Ectodermal cell (in vitro differentiated cells): ENCODE measurements around the gene GRID1.
"Not testable (repeated sequence)": the region's sequence is repeated elsewhere in the genome, so short reads cannot be mapped to it uniquely, and the experiment has no call there.

Source experiments
- H3K27ac ChIP-seq: 2 replicates; pipeline ENCODE4 v1.7.0; 2013; ENCODE audit warnings: mild to moderate bottlenecking, low read depth, low read length; ENCODE audit not compliant: insufficient read depth, poor library complexity, severe bottlenecking
- H3K27me3 ChIP-seq: 2 replicates; pipeline ENCODE4 v1.7.0; 2013; ENCODE audit warnings: mild to moderate bottlenecking, low read length; ENCODE audit not compliant: insufficient read depth, control insufficient read depth, poor library complexity, severe bottlenecking
- H3K36me3 ChIP-seq: one replicate; pipeline ENCODE4 v1.7.0; 2013; ENCODE audit warnings: low read length; ENCODE audit not compliant: control insufficient read depth, insufficient read depth
- H3K4me1 ChIP-seq: one replicate; pipeline ENCODE4 v1.7.0; 2013; ENCODE audit warnings: low read length; ENCODE audit not compliant: control insufficient read depth, insufficient read depth
- H3K4me3 ChIP-seq: 2 replicates; pipeline ENCODE4 v1.7.0; 2013; ENCODE audit warnings: low read depth, low read length, control low read depth; ENCODE audit not compliant: insufficient read depth
- H3K9me3 ChIP-seq: 2 replicates; pipeline ENCODE4 v1.7.0; 2013; ENCODE audit warnings: mild to moderate bottlenecking, low read length, moderate library complexity; ENCODE audit not compliant: control insufficient read depth
- WGBS, 2 experiments: methylation state at CpG; one replicate each; pipeline ENCODE4 v1.1.7; 2013; ENCODE audit warnings: missing lambda C conversion rate in 2 of 2; 5-methylcytosine and 5-hydroxymethylcytosine counted together

Gene GRID1

GRCh38 chr10:86105181-86105580 is 261.4 kb downstream of the GRID1 start:
- no peaks in the 10 kb centered on the region for H3K9me3 ChIP-seq
- no peak overlapping the region for H3K27ac ChIP-seq
- H3K4me1 ChIP-seq, result no peaks in the 10 kb centered on the region
- WGBS, 2 experiments, result 91 to 94% methylated on average over 4 of the region's 4 CpGs
- H3K36me3 ChIP-seq, result no peaks in the 10 kb centered on the region
- H3K27me3 ChIP-seq, result no peaks in the 10 kb centered on the region
- H3K4me3 ChIP-seq, result no peak overlapping the region

GRCh38 chr10:86104611-86105145 is 261.9 kb downstream of the GRID1 start:
- Histone ChIP-seq H3K36me3 (no peaks in the 10 kb centered on the region), H3K27ac (no peak overlapping the region), H3K4me1 (no peaks in the 10 kb centered on the region), H3K27me3 (no peaks in the 10 kb centered on the region), H3K9me3 (no peaks in the 10 kb centered on the region), H3K4me3 (no peak overlapping the region)
- WGBS, 2 experiments, result 92 to 94% methylated on average over 7 of the region's 7 CpGs

- H3K4me3 ChIP-seq, result no peak overlapping the region
- H3K27ac ChIP-seq, result no peak overlapping the region
- WGBS, 2 experiments, result 91 to 92% methylated on average over 5 of the region's 5 CpGs
- no peaks in the 10 kb centered on the region for H3K9me3 ChIP-seq
- H3K36me3 ChIP-seq, result no peaks in the 10 kb centered on the region
- no peaks in the 10 kb centered on the region for H3K4me1 ChIP-seq
- no peaks in the 10 kb centered on the region for H3K27me3 ChIP-seq
These were observed 262.4 kb downstream of the GRID1 start for GRCh38 chr10:86104156-86104555.

- no peaks in the 10 kb centered on the region for H3K9me3 ChIP-seq
- 78 to 80% methylated on average over 8 of the region's 8 CpGs for WGBS, 2 experiments
These were observed 263.0 kb downstream of the GRID1 start for GRCh38 chr10:86103391-86104101.

GRCh38 chr10:86102451-86102850 is 264.1 kb downstream of the GRID1 start:
- no peak overlapping the region for H3K4me3 ChIP-seq
- H3K36me3 ChIP-seq, result no peaks in the 10 kb centered on the region
- H3K27me3 ChIP-seq, result no peaks in the 10 kb centered on the region
- no peak overlapping the region for H3K27ac ChIP-seq
- WGBS, 2 experiments, result 79 to 93% methylated on average over 5 of the region's 5 CpGs
- no peaks in the 10 kb centered on the region for H3K9me3 ChIP-seq
- H3K4me1 ChIP-seq, result no peaks in the 10 kb centered on the region

More at GRCh38 chr10:86103391-86104101, 263.0 kb downstream of the GRID1 start:
- H3K36me3 ChIP-seq, result no peaks in the 10 kb centered on the region
- H3K27me3 ChIP-seq, result no peaks in the 10 kb centered on the region
- H3K27ac ChIP-seq, result no peak overlapping the region
- no peak overlapping the region for H3K4me3 ChIP-seq
- H3K4me1 ChIP-seq, result no peaks in the 10 kb centered on the region

- Histone ChIP-seq H3K4me3 (no peak overlapping the region), H3K4me1 (no peaks in the 10 kb centered on the region), H3K27me3 (no peaks in the 10 kb centered on the region), H3K36me3 (no peaks in the 10 kb centered on the region), H3K27ac (no peak overlapping the region), H3K9me3 (no peaks in the 10 kb centered on the region)
- 91 to 98% methylated on average over 2 of the region's 2 CpGs for WGBS, 2 experiments
These were observed 264.6 kb downstream of the GRID1 start for GRCh38 chr10:86102031-86102430.

GRCh38 chr10:86100581-86101061 is 266.0 kb downstream of the GRID1 start:
- H3K27me3 ChIP-seq, result no peaks in the 10 kb centered on the region
- H3K4me1 ChIP-seq, result no peaks in the 10 kb centered on the region
- no peak overlapping the region for H3K4me3 ChIP-seq
- no peaks in the 10 kb centered on the region for H3K9me3 ChIP-seq
- 72 to 81% methylated on average over 5 of the region's 5 CpGs for WGBS, 2 experiments
- H3K36me3 ChIP-seq, result no peaks in the 10 kb centered on the region
- H3K27ac ChIP-seq, result no peak overlapping the region

GRCh38 chr10:86099542-86100334 is 266.9 kb downstream of the GRID1 start:
- WGBS, 2 experiments, result 93% methylated on average over 3 of the region's 3 CpGs

GRCh38 chr10:86098187-86098881 is 268.3 kb downstream of the GRID1 start:
- H3K36me3 ChIP-seq, result no peaks in the 10 kb centered on the region
- H3K4me3 ChIP-seq, result no peak overlapping the region
- H3K4me1 ChIP-seq, result no peaks in the 10 kb centered on the region
- H3K27me3 ChIP-seq, result no peaks in the 10 kb centered on the region
- no peaks in the 10 kb centered on the region for H3K9me3 ChIP-seq
- no peak overlapping the region for H3K27ac ChIP-seq
- 92 to 93% methylated on average over 5 of the region's 5 CpGs for WGBS, 2 experiments

More at GRCh38 chr10:86099542-86100334, 266.9 kb downstream of the GRID1 start:
- Histone ChIP-seq H3K36me3 (no peaks in the 10 kb centered on the region), H3K27me3 (no peaks in the 10 kb centered on the region), H3K4me3 (no peak overlapping the region), H3K9me3 (no peaks in the 10 kb centered on the region), H3K4me1 (no peaks in the 10 kb centered on the region), H3K27ac (no peak overlapping the region)

GRCh38 chr10:86095061-86095460 is 271.5 kb downstream of the GRID1 start:
- H3K36me3 ChIP-seq, H3K4me3 ChIP-seq, H3K9me3 ChIP-seq, H3K27me3 ChIP-seq, H3K27ac ChIP-seq, H3K4me1 ChIP-seq: not testable (repeated sequence)
- 100% methylated on average over 1 of the region's 1 CpG; no CpG with 5 or more reads in 1 of the 2 experiments for WGBS, 2 experiments
